Ovary (tissue), 9 donors: ENCODE data around the gene TTC1. TPM values are rescaled to one million over a fixed set of nuclear protein-coding genes. Genes with fewer than 3 reads are reported as not detected.

Source experiments
- DNase-seq, 5 donors: peaks; one replicate each; pipeline ENCODE4 v3.0.0-alpha.2; 2019 to 2020
- H3K27ac ChIP-seq, 2 donors: fragments of 200-600 bp; one replicate each; pipeline versions ENCODE4 v1.5.1 to v1.8.0; 2019 to 2022
- H3K27me3 ChIP-seq: fragments of 200-600 bp; one replicate; pipeline ENCODE4 v1.8.0; 2022
- H3K36me3 ChIP-seq: fragments of 200-600 bp; sonication (generic); one replicate; pipeline ENCODE4 v1.5.1; 2019
- H3K4me1 ChIP-seq: one replicate; pipeline ENCODE4 v1.8.1; 2013; ENCODE audit warnings: mild to moderate bottlenecking, moderate library complexity; ENCODE audit not compliant: insufficient read depth
- H3K4me3 ChIP-seq: fragments of 200-600 bp; sonication (generic); one replicate; pipeline ENCODE4 v1.5.1; 2017
- H3K9me3 ChIP-seq, 2 donors: fragments of 200-600 bp in 1 of 2; sonication (generic) in 1 of 2; one replicate each; pipeline versions ENCODE4 v1.5.1 to v1.8.1; 2013 to 2019; ENCODE audit warnings: mild to moderate bottlenecking in 1 of 2, moderate library complexity in 1 of 2
- CTCF ChIP-seq, 3 donors: fragments of 450-650 bp in 2 of 3; fragments of 200-600 bp in 1 of 3; IDR thresholded peaks; one replicate each; pipeline versions ENCODE4 v1.5.1 to v1.8.0; 2016 to 2022; ENCODE audit warnings: antibody characterized with exemption in 3 of 3, mild to moderate bottlenecking in 1 of 3
- EP300 ChIP-seq: sonication (generic); formaldehyde crosslinking; IDR thresholded peaks from one replicate; pipeline ENCODE4 v1.6.1; 2017; ENCODE audit warnings: antibody characterized with exemption
- POLR2A ChIP-seq: fragments of 450-650 bp; IDR thresholded peaks from one replicate; pipeline ENCODE4 v1.6.1; 2017; ENCODE audit warnings: antibody characterized with exemption, mild to moderate bottlenecking, moderate library complexity
- WGBS, 3 donors: extraction: QIAGEN DNeasy Blood & Tissue Kit in 1 of 3; methylation state at CpG; one replicate each; pipeline versions ENCODE4 v1.1.5 to v1.1.7; 2013 to 2017; 5-methylcytosine and 5-hydroxymethylcytosine counted together
- intact Hi-C, 4 donors: fragments of 100-400 bp; cut with DNase I; formaldehyde crosslinking; loops; one replicate each; pipeline versions ENCODE4 v1.11.0 to v1.15.1; 2022 to 2023
- polyA plus RNA-seq, 2 donors: library from polyadenylated mRNA; stranded (reverse); fragments of 200-250 nt in 1 of 2; fragments of 350-450 nt in 1 of 2; fragmentation: Illumina TruSeq in 1 of 2; extraction: RNeasy Lipid Tissue Mini Kit (QIAGEN cat#74804) in 1 of 2; gene quantifications; one replicate each; pipeline ENCODE4 v1.2.3, GENCODE V29; 2013 to 2014
- total RNA-seq, 7 donors: library from RNA; depleted of rRNA in 2 of 7; stranded (reverse); fragments of >200 nt in 2 of 7; fragmentation: NEBNext Ultra II Directional in 3 of 7; extraction: Animal tissue kit (Norgen Biotek cat#: 25700) in 3 of 7; gene quantifications; one replicate each; pipeline versions ENCODE4 v1.1.0 to v1.2.4, GENCODE V29; 2016 to 2023
- donor health status: DM: no; HTN: no; CAD: no; lungs with moderate emphysema.
- donor health status: DM: no; HTN: no; CAD: no.
- donor health status: Bipolar disorder and iron deficiency.
- donor health status: DM: yes; HTN: yes; CAD: no.
- donor health status: DM: no; HTN: no; CAD: no.
- donor health status: DM: yes; HTN: yes; CAD: no.

Gene TTC1
- total and polyA plus RNA-seq, 9 donors = 21.9 to 99.5 (median 37.2) TPM

- intact Hi-C loops = no loop called here
- no peak for TF ChIP-seq EP300
- TF ChIP-seq CTCF (IDR thresholded peaks at IDR 0.05) = no peak
- no peak for TF ChIP-seq POLR2A
- Histone ChIP-seq H3K4me3 (no peak overlapping the region), H3K36me3 (no peaks in the 10 kb centered on the region), H3K4me1 (peaks cover 1% of the 10 kb centered on the region), H3K27me3 (no peaks in the 10 kb centered on the region), H3K9me3 (no peaks in the 10 kb centered on the region), H3K27ac (no peak overlapping the region)
- DNase-seq = no peak
- 89 to 94% (median 93%) methylated on average over 3 of the region's 3 CpGs for WGBS, 3 donors
Measured at GRCh38 chr5:159976921-159977320, 32.0 kb upstream of the TTC1 start.

- no peak for DNase-seq
- no peaks in the 10 kb centered on the region for H3K27me3 ChIP-seq
- no peaks in the 10 kb centered on the region for H3K9me3 ChIP-seq
- no peak overlapping the region for H3K27ac ChIP-seq
- 21 to 31% (median 31%) methylated on average over 2 of the region's 2 CpGs for WGBS, 3 donors
- intact Hi-C loops = no loop called here
- TF ChIP-seq POLR2A = no peak
- TF ChIP-seq EP300 = no peak
- TF ChIP-seq CTCF (IDR thresholded peaks at IDR 0.05) = no peak
- H3K4me3 ChIP-seq = no peak overlapping the region
- H3K36me3 ChIP-seq = no peaks in the 10 kb centered on the region
- H3K4me1 ChIP-seq = no peaks in the 10 kb centered on the region
Measured at GRCh38 chr5:159978358-159978757, 30.6 kb upstream of the TTC1 start.

GRCh38 chr5:159982421-159983173, 26.3 kb upstream of the TTC1 start:
- H3K36me3 ChIP-seq = no peaks in the 10 kb centered on the region
- WGBS, 3 donors = 79 to 86% (median 84%) methylated on average over 8 of the region's 8 CpGs
- no peak overlapping the region for H3K27ac ChIP-seq
- intact Hi-C loops = loop anchor here in 1 of 4 donors (10.0 kb wide), 1 partner anchor 458 kb away; no protein-coding TSS in a partner anchor
- H3K9me3 ChIP-seq = no peaks in the 10 kb centered on the region
- H3K4me3 ChIP-seq = no peak overlapping the region
- H3K27me3 ChIP-seq = no peaks in the 10 kb centered on the region
- DNase-seq = no peak
- H3K4me1 ChIP-seq = no peaks in the 10 kb centered on the region
- no peak for TF ChIP-seq POLR2A
- no peak for TF ChIP-seq CTCF (IDR thresholded peaks at IDR 0.05)
- TF ChIP-seq EP300 = no peak

GRCh38 chr5:159987031-159987674, 21.8 kb upstream of the TTC1 start:
- peak overlapping the region; percentile 37 for H3K4me3 ChIP-seq
- H3K4me1 ChIP-seq = no peaks in the 10 kb centered on the region
- H3K9me3 ChIP-seq = no peaks in the 10 kb centered on the region
- H3K36me3 ChIP-seq = no peaks in the 10 kb centered on the region
- no peaks in the 10 kb centered on the region for H3K27me3 ChIP-seq
- TF ChIP-seq CTCF (IDR thresholded peaks at IDR 0.05) = peak; percentile 49 to 87 (median 81)
- TF ChIP-seq POLR2A = no peak
- intact Hi-C loops = loop anchor here (2.0 to 10.0 kb wide), 5 partner anchors 462 to 700 kb away; no protein-coding TSS in a partner anchor
- peak; percentile 71 to 83 (median 77) for DNase-seq
- 0 to 2% (median 1%) methylated on average over 47 to 50 of the region's 50 CpGs for WGBS, 3 donors
- no peak overlapping the region for H3K27ac ChIP-seq
